Spleen (tissue), 3 donors: ENCODE results near the gene KLHL18.

Experiments
- POLR2A ChIP-seq, 3 donors: fragments of 450-650 bp; IDR thresholded peaks; one replicate each; pipeline ENCODE4 v1.5.1; 2017; ENCODE audit warnings: antibody characterized with exemption in 3 of 3, mild to moderate bottlenecking in 1 of 3
- POLR2AphosphoS5 ChIP-seq, 3 donors: sonication (generic); formaldehyde crosslinking; IDR thresholded peaks; one replicate each; pipeline ENCODE4 v1.5.1; 2017; ENCODE audit warnings: antibody characterized with exemption in 3 of 3

- no peak for TF ChIP-seq POLR2AphosphoS5 (IDR thresholded peaks at IDR 0.05)
- no peak for TF ChIP-seq POLR2A (IDR thresholded peaks at IDR 0.05)
Measured at GRCh38 chr3:47365213-47366153, 82.7 kb downstream of the KLHL18 start.
